Measurements from ENCODE around the gene SSC5D. TPM values are rescaled to one million over a fixed set of nuclear protein-coding genes. Genes with fewer than 3 reads are reported as not detected.
"Not testable (repeated sequence)": the region's sequence is repeated elsewhere in the genome, so short reads cannot be mapped to it uniquely, and the experiment has no call there.

SSC5D gene
- total RNA-seq, 1 experiment from 2014 or later, result 0.86 TPM

- H3K9me3 Mint-ChIP-seq (ENCODE audit: unreplicated experiment), result no peaks in the 10 kb centered on the region
- no TSS peak for BruUV-seq (replicated peaks)
- peaks cover 12% of the 10 kb centered on the region for H3K27me3 ChIP-seq (replicated peaks; ENCODE audit: control insufficient read depth, insufficient read depth, low read length)
Observed at GRCh38 chr19:55446060-55446459, 42.2 kb upstream of the SSC5D start.

GRCh38 chr19:55447421-55448174 is 40.6 kb upstream of the SSC5D start:
- DNase-seq, result peak; percentile 57 to 78
- Mint-ChIP-seq H3K27me3 (ENCODE audit: insufficient read depth, unreplicated experiment) (peaks cover 35% of the 10 kb centered on the region), H3K27ac (ENCODE audit: unreplicated experiment) (no peak overlapping the region), H3K9me3 (ENCODE audit: unreplicated experiment) (no peaks in the 10 kb centered on the region), H3K4me1 (ENCODE audit: low read depth, unreplicated experiment) (no peaks in the 10 kb centered on the region), H3K36me3 (ENCODE audit: insufficient read depth, unreplicated experiment) (no peaks in the 10 kb centered on the region), H3K4me3 (ENCODE audit: unreplicated experiment) (no peak overlapping the region)
- no peaks in the 10 kb centered on the region for H3K36me3 ChIP-seq (ENCODE audit: control insufficient read depth, insufficient read depth, low read length)
- ChIA-PET POLR2A (interaction anchor here (0.6 to 1.2 kb wide), 2 partner anchors 29 to 240 kb away, joined by 3 read pairs; no protein-coding TSS in a partner anchor), CTCF (interaction anchor here (0.7 to 1.3 kb wide), 4 partner anchors 11 to 65 kb away, joined by 3 to 4 read pairs (median 4); partner anchors contain the start of gene ISOC2)
- no TSS peak for BruUV-seq (replicated peaks)
- intact Hi-C loops (cut with micrococcal nuclease; ENCODE audit: unreplicated experiment), result no loop called here
- peaks cover 7% of the 10 kb centered on the region for H3K27me3 ChIP-seq (replicated peaks; ENCODE audit: control insufficient read depth, insufficient read depth, low read length)
- no peaks in the 10 kb centered on the region for H3K9me3 ChIP-seq
- no peak overlapping the region for H3K4me3 ChIP-seq (ENCODE audit: low read depth, low read length)
- H3K4me1 ChIP-seq, result peaks cover 4% of the 10 kb centered on the region; the same call in 1 of the 2 replicates
- TF ChIP-seq, protein P1, sequence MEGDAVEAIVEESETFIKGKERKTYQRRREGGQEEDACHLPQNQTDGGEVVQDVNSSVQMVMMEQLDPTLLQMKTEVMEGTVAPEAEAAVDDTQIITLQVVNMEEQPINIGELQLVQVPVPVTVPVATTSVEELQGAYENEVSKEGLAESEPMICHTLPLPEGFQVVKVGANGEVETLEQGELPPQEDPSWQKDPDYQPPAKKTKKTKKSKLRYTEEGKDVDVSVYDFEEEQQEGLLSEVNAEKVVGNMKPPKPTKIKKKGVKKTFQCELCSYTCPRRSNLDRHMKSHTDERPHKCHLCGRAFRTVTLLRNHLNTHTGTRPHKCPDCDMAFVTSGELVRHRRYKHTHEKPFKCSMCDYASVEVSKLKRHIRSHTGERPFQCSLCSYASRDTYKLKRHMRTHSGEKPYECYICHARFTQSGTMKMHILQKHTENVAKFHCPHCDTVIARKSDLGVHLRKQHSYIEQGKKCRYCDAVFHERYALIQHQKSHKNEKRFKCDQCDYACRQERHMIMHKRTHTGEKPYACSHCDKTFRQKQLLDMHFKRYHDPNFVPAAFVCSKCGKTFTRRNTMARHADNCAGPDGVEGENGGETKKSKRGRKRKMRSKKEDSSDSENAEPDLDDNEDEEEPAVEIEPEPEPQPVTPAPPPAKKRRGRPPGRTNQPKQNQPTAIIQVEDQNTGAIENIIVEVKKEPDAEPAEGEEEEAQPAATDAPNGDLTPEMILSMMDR (IDR thresholded peaks at IDR 0.05; ENCODE audit: insufficient read depth in 1 of 2, low read depth in 1 of 2, low read length in 1 of 2, severe bottlenecking in 1 of 2, unreplicated experiment in 1 of 2), result no peak

More at GRCh38 chr19:55446060-55446459, 42.2 kb upstream of the SSC5D start:
- H3K27ac Mint-ChIP-seq (ENCODE audit: unreplicated experiment), result no peak overlapping the region
- TF ChIP-seq, protein P1 (IDR thresholded peaks at IDR 0.05; ENCODE audit: insufficient read depth in 1 of 2, low read depth in 1 of 2, low read length in 1 of 2, severe bottlenecking in 1 of 2, unreplicated experiment in 1 of 2), result no peak
- no peak overlapping the region for H3K4me3 Mint-ChIP-seq (ENCODE audit: unreplicated experiment)
- ChIA-PET CTCF (interaction anchor here (0.6 kb wide), 1 partner anchor 9 kb away, joined by 3 read pairs; no protein-coding TSS in a partner anchor), POLR2A (interaction anchor here (0.7 to 0.8 kb wide), 2 partner anchors 56 to 187 kb away, joined by 5 read pairs; no protein-coding TSS in a partner anchor)
- intact Hi-C loops (cut with micrococcal nuclease; ENCODE audit: unreplicated experiment), result no loop called here
- Histone ChIP-seq H3K4me1 (peaks cover 4% of the 10 kb centered on the region; the same call in 1 of the 2 replicates), H3K36me3 (ENCODE audit: control insufficient read depth, insufficient read depth, low read length) (no peaks in the 10 kb centered on the region), H3K9me3 (no peaks in the 10 kb centered on the region), H3K4me3 (ENCODE audit: low read depth, low read length) (no peak overlapping the region)
- no peaks in the 10 kb centered on the region for H3K36me3 Mint-ChIP-seq (ENCODE audit: insufficient read depth, unreplicated experiment)
- DNase-seq, result no peak
- H3K4me1 Mint-ChIP-seq (ENCODE audit: low read depth, unreplicated experiment), result no peaks in the 10 kb centered on the region
- H3K27me3 Mint-ChIP-seq (ENCODE audit: insufficient read depth, unreplicated experiment), result peaks cover 38% of the 10 kb centered on the region

- H3K9me3 ChIP-seq; intact Hi-C loops (cut with micrococcal nuclease; ENCODE audit: unreplicated experiment); H3K4me1 ChIP-seq; BruUV-seq (replicated peaks); H3K27ac Mint-ChIP-seq (ENCODE audit: unreplicated experiment); H3K4me1 Mint-ChIP-seq (ENCODE audit: low read depth, unreplicated experiment); H3K4me3 Mint-ChIP-seq (ENCODE audit: unreplicated experiment); H3K27me3 ChIP-seq (replicated peaks; ENCODE audit: control insufficient read depth, insufficient read depth, low read length); H3K36me3 ChIP-seq (ENCODE audit: control insufficient read depth, insufficient read depth, low read length); H3K36me3 Mint-ChIP-seq (ENCODE audit: insufficient read depth, unreplicated experiment); H3K9me3 Mint-ChIP-seq (ENCODE audit: unreplicated experiment); H3K4me3 ChIP-seq (ENCODE audit: low read depth, low read length); DNase-seq: not testable (repeated sequence)
- CTCF ChIA-PET, result interaction anchor here (1.0 kb wide), 1 partner anchor 19 kb away, joined by 3 read pairs; no protein-coding TSS in a partner anchor
- H3K27me3 Mint-ChIP-seq (ENCODE audit: insufficient read depth, unreplicated experiment), result peaks cover 30% of the 10 kb centered on the region
- POLR2A ChIA-PET, result interaction anchor here (0.6 kb wide), 1 partner anchor 29 kb away, joined by 3 read pairs; no protein-coding TSS in a partner anchor
Observed at GRCh38 chr19:55448175-55448490, 40.1 kb upstream of the SSC5D start.
